GM19025 (cell line): ENCODE data around the gene AIMP1.
"Not testable (repeated sequence)": the region's sequence is repeated elsewhere in the genome, so short reads cannot be mapped to it uniquely, and the experiment has no call there.

Experiments
- ATAC-seq: cut with Tn5 transposase; IDR thresholded peaks from one replicate; pipeline ENCODE4 v1.9.1; 2021; ENCODE audit warnings: mild to moderate bottlenecking, low read depth, moderate library complexity; ENCODE audit not compliant: unreplicated experiment

The AIMP1 gene

GRCh38 chr4:106306561-106306960 lies 9.8 kb upstream of the AIMP1 start:
- ATAC-seq = no peak

DNA sequence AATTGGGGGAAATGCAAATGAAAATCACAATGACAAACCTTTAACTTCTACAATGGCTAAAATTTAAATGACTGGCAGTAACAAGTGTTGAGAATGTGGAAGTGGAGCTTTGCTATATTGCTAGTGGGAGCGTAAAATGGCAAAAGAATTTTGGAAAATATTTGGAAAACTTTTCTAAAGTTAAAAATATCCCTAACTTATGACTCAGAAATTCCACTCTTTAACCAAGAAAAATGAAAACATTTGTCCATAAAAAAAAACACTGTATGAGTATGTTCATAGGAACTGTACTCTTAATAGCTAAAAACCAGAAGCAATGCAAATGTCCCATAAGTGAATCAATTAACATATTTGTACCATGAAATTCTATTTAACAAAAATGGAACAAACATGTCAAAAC lies 4.0 kb upstream of the AIMP1 start:
- no peak for ATAC-seq

DNA sequence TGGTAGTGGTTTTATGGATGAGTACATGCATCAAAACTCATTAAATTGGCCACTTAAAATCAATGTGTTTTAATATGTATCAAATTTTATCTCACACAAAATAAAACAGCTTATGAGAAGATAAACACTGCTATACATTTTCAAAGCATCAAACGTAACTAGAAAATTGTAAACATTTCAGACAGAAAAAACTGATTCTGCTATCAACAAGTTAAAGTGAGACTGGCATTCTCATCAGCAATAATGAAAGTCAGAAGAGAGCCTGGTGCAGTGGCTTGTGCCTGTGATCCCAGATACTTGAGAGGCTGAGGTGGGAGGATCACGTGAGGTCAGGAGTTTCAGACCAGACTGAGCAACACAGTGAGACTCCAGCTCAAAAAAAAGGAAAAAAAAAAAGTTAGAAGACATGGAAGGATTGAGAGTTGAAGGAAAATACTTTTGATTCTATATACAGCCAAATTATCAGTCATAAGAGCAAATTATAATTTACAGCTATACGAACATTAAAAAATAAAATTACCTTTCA lies 3.3 kb upstream of the AIMP1 start:
- no peak for ATAC-seq

- ATAC-seq = no peak
Observed at GRCh38 chr4:106314960-106315359, 1.4 kb upstream of the AIMP1 start.

GRCh38 chr4:106315476-106315967 lies 828 bp upstream of the AIMP1 start:
- peak; percentile 21 for ATAC-seq

DNA sequence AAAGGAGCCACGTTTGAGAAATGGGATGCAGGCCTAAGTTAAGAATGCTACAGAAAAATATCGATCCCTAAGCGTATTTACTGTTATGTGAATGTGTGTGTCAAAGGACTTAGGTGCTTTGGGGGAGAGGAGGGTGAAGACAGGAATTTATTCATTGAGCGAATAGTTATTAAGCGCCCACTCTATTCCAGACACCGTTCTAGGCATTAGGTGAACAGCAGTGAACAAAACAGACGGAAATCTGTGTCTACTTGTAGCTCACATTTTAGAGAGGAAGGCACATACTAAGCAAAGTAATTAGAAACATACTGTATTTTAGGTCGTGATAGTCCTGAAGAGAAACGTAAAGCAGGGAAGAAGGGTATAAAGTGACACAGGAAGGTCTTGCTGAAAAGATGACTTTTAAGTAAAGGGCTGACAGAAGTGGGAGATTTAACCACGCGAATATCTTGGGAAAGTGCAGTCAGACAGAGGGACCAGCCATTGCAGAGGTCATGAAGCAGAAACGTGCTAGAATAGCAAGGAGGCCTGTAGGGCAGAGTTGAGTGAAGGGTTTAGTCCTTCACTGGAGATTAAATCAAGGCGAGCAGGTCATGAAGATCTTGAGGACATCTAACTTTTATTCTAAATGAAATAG lies 541 bp downstream of the AIMP1 start:
- ATAC-seq = no peak

- ATAC-seq = no peak
Observed at GRCh38 chr4:106317815-106318214, 1.5 kb downstream of the AIMP1 start.

- no peak for ATAC-seq
Observed at GRCh38 chr4:106318511-106318910, 2.2 kb downstream of the AIMP1 start.

GRCh38 chr4:106320235-106320634 lies 3.9 kb downstream of the AIMP1 start:
- no peak for ATAC-seq

DNA sequence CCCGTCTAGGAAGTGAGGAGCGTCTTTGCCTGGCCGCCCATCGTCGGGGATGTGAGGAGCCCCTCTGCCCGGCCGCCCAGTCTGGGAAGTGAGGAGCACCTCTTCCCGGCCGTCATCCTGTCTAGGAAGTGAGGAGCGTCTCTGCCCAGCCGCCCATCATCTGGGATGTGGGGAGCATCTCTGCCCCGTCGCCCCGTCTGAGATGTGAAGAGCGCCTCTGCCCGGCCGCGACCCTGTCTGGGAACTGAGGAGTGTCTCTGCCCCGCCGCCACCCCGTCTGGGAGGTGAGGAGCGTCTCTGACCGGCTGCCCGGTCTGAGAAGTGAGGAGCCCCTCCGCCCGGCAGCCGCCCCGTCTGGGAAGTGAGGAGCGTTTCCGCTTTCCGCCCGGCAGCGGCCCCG lies 4.8 kb downstream of the AIMP1 start:
- not testable (repeated sequence) for ATAC-seq

- not testable (repeated sequence) for ATAC-seq
Observed at GRCh38 chr4:106321814-106322213, 5.5 kb downstream of the AIMP1 start.

DNA sequence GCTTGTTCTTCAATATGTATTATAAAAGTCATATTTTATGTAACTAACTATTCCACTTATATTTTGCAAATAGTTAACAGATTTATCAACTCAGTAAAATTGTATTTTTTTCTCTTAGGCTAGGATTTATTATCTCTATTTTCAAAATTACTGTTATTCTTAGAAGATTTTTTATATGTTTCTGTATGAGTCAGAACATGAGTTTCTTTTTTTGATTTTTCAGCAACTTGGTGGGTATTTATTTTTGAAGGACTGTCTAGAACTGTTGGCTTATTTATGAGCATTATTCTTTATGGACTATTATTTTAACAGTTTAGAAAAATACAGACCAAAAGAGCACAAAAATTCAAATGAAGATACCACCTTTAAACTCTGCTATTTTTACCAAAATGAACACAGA lies 6.8 kb downstream of the AIMP1 start:
- no peak for ATAC-seq

GRCh38 chr4:106325800-106326199 lies 9.4 kb downstream of the AIMP1 start:
- ATAC-seq = no peak

DNA sequence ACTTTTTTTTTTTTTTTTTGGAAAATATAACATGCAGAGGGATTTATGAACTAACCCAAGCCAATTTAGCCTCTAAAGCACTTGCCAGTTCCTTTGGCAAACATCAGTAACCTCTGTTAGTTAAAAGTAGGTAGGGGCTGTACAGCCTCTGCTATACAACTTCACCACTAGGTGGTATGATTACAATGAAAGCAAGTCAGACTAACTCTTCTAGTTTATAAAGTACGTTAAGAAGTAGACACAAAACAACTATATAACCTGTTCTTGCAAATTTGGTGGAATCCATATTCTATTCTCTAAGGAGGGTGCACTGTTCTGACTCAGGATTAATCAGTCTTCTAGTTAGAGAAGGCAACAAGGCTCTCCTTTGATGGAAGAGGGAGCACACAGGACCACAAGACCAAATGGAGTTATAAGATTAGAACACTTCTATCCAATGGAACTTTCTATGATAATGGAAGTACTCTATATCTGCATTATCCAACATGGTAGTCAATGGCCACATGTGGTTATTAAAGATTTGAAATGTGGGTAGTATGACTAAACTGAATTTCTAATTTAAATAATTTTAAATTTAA lies 12.8 kb downstream of the AIMP1 start:
- peak; percentile 86 for ATAC-seq

DNA sequence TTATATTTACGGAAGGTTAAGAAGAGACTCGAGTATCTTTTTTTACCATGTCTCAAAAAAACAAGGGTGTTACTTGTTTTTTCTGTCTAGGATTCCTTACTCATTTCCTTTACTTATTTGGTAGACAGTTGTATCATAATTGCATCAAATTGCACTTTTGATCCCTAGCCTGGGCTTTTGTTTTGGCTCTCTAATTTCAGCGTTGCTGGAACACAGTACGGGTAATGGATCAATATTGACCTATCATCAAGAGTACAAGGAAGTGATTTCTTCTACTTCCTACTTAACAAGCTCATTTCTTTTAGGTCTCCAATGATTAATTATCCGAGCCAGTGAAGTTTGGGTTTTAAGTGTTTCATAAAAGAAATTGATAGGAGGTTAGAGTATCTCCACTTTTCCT lies 16.8 kb downstream of the AIMP1 start:
- no peak for ATAC-seq

- no peak for ATAC-seq
Observed at GRCh38 chr4:106334741-106335470, 18.6 kb downstream of the AIMP1 start.

GRCh38 chr4:106336618-106337017 lies 20.3 kb downstream of the AIMP1 start:
- no peak for ATAC-seq

GRCh38 chr4:106337916-106338315 lies 21.6 kb downstream of the AIMP1 start:
- no peak for ATAC-seq

DNA sequence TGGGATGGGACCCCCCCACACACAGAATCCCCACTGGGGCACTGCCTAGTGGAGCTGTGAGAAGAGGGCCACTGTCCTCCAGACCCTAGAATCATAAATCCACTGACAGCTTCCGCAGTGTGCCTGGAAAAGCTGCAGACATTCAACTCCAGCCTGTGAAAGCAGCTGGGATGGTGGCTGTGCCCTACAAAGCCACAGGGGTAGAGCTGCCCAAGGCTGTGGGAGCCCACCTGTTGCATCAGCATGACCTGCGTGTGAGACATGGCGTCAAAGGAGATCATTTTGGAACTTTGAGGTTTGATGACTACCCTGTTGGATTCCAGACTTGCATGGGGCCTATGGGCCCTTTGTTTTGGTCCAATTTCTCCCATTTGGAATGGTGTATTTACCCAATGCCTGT lies 22.3 kb downstream of the AIMP1 start:
- ATAC-seq = no peak

- ATAC-seq = no peak
Observed at GRCh38 chr4:106339431-106339830, 23.1 kb downstream of the AIMP1 start.

DNA sequence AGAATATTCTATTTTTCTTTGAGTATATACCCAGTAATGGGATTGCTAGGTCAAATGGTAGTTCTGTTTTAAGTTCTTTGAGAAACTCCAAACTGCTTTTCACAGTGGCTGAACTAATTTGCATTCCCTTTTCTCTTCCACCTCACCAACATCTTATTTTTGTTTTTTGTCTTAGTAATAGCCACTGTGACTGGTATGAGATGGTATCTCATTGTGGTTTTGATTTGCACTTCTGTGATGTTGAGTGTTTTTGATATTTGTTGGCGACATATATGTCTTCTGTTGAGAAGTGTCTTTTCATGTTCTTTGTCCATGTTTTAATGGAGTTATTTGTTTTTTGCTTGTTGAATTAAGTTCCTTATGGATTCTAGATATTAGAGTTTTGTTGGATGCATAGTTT lies 24.4 kb downstream of the AIMP1 start:
- no peak for ATAC-seq
